Measurements from ENCODE around the gene DGUOK. TPM values are rescaled to one million over a fixed set of nuclear protein-coding genes. Genes with fewer than 3 reads are reported as not detected.

The DGUOK gene
- total and polyA plus RNA-seq, 2 of the 4 experiments (the other 2 are of a cell fraction): 66.3 to 111 TPM

GRCh38 chr2:73993778-73994177, 67.1 kb downstream of the DGUOK start:
- Histone ChIP-seq H3K79me1 (ENCODE audit: low read depth in 1 of 2, low read length in 2 of 2) (peaks cover 34 to 90% of the 10 kb centered on the region in 2 experiments), H2BK15ac (ENCODE audit: low read depth, low read length) (no peak overlapping the region), H3K4me2 (ENCODE audit: low read depth, low read length) (no peak overlapping the region), H2BK5ac (ENCODE audit: low read depth, low read length, poor library complexity, severe bottlenecking) (no peak overlapping the region), H2BK120ac (ENCODE audit: low read depth, low read length) (no peak overlapping the region), H3K4me3 (ENCODE audit: insufficient read depth, low read depth, low read length) (no peak overlapping the region), H3K4me1 (ENCODE audit: control insufficient read depth, insufficient read depth, low read length) (peaks cover 4% of the 10 kb centered on the region; the same call in 1 of the 2 replicates), H3K27me3 (ENCODE audit: control insufficient read depth, insufficient read depth, low read length) (no peaks in the 10 kb centered on the region), H3K4ac (ENCODE audit: low read depth, low read length) (no peak overlapping the region), H3K56ac (ENCODE audit: extremely low read depth, insufficient read depth, low read length) (no peak overlapping the region), H3K9me3 (ENCODE audit: control insufficient read depth, insufficient read depth, low read length) (no peaks in the 10 kb centered on the region), H2AK5ac (ENCODE audit: low read depth, low read length) (0 out of 2 replicates have a peak overlapping the region, but pooled peaks have one; percentile 5), H3K14ac (replicated peaks; ENCODE audit: low read depth, low read length) (no peak overlapping the region), H2BK20ac (ENCODE audit: low read depth, low read length) (no peak overlapping the region), H4K8ac (ENCODE audit: low read depth in 2 of 2, low read length in 2 of 2) (no peak overlapping the region), H3K27ac (ENCODE audit: insufficient read depth, low read length) (no peak overlapping the region), H2AK9ac (replicated peaks; ENCODE audit: low read depth, low read length, poor library complexity) (no peak overlapping the region), H3K23ac (ENCODE audit: low read depth, low read length) (no peak overlapping the region), H3K36me3 (ENCODE audit: control insufficient read depth, insufficient read depth, low read length) (no peaks in the 10 kb centered on the region; the same call in 1 of the 2 replicates), H2AFZ (replicated peaks; ENCODE audit: low read length, poor library complexity) (no peak overlapping the region), H3K9me1 (ENCODE audit: insufficient read depth, low read length) (peaks cover 20% of the 10 kb centered on the region), H3K18ac (ENCODE audit: low read depth, low read length) (no peak overlapping the region), H4K91ac (ENCODE audit: insufficient read depth, low read depth, low read length) (no peak overlapping the region), H4K5ac (ENCODE audit: low read depth, low read length) (no peak overlapping the region), H3K9ac (ENCODE audit: low read depth, low read length) (no peak overlapping the region), H4K20me1 (ENCODE audit: insufficient read depth, low read length) (peaks cover 66% of the 10 kb centered on the region)
- ChIA-PET POLR2A (ENCODE audit: unreplicated experiment) (no interaction called here), CTCF (interaction anchor here (0.9 kb wide), 1 partner anchor 16 kb away, joined by 3 read pairs; no protein-coding TSS in a partner anchor)
- ATAC-seq (ENCODE audit: low read depth): no peak
- in situ Hi-C loops (cut with MboI; ENCODE audit: low sequenced_read_pairs): no loop called here
- intact Hi-C loops (cut with micrococcal nuclease): no loop called here
- TF ChIP-seq NFE2L2 (IDR thresholded peaks at IDR 0.05; ENCODE audit: low read depth, low read length) (no peak), FOS (IDR thresholded peaks at IDR 0.05; ENCODE audit: low read depth, low read length) (no peak), RAD21 (IDR thresholded peaks at IDR 0.05; ENCODE audit: low read length) (no peak), CHD1 (IDR thresholded peaks at IDR 0.05; ENCODE audit: low read depth, low read length) (no peak), RCOR1 (IDR thresholded peaks at IDR 0.05; ENCODE audit: insufficient replicate concordance, low read length) (no peak), RFX5 (IDR thresholded peaks at IDR 0.05; ENCODE audit: low read depth, low read length) (no peak)
- dilution Hi-C loops (cut with HindIII; ENCODE audit: low sequenced_read_pairs, unreplicated experiment): no loop called here
- 78% methylated on average over 4 of the region's 4 CpGs; no CpG with 5 or more reads in 1 of the 2 experiments for WGBS, 2 experiments (ENCODE audit: extremely low coverage in 2 of 2, insufficient read length in 1 of 2)
- DNase-seq: no peak
- no TSS peak for BruUV-seq (replicated peaks)

Data from IMR-90 (cell line).